NCI-H524 treated with DMSO at 0.1 percent for 48 hours (cell line): ENCODE results near the gene METTL8.
A peak's percentile ranks its signal among the peaks of the same experiment; 100 is the strongest.
"Not testable (repeated sequence)": the region's sequence is repeated elsewhere in the genome, so short reads cannot be mapped to it uniquely, and the experiment has no call there.

ENCODE experiments used
- DNase-seq: peaks from one replicate; lab custom pipeline; 2025; lab: John Stamatoyannopoulos, UW

The METTL8 gene

GRCh38 chr2:171430516-171431410 lies 3.0 kb downstream of the METTL8 start:
- no peak for DNase-seq

- not testable (repeated sequence) for DNase-seq
Measured at GRCh38 chr2:171422710-171423495, 10.9 kb downstream of the METTL8 start.

- DNase-seq: no peak
Measured at GRCh38 chr2:171420728-171421563, 12.8 kb downstream of the METTL8 start.

GRCh38 chr2:171419333-171419732 lies 14.5 kb downstream of the METTL8 start:
- no peak for DNase-seq

- peak; percentile 97 for DNase-seq
Measured at GRCh38 chr2:171416009-171416926, 17.5 kb downstream of the METTL8 start.

GRCh38 chr2:171414645-171415044 lies 19.1 kb downstream of the METTL8 start:
- not testable (repeated sequence) for DNase-seq

GRCh38 chr2:171412571-171413175 lies 21.1 kb downstream of the METTL8 start:
- no peak for DNase-seq

GRCh38 chr2:171411791-171412483 lies 21.9 kb downstream of the METTL8 start:
- peak; percentile 59 for DNase-seq

GRCh38 chr2:171411214-171411613 lies 22.6 kb downstream of the METTL8 start:
- no peak for DNase-seq

- no peak for DNase-seq
Measured at GRCh38 chr2:171410624-171411023, 23.2 kb downstream of the METTL8 start.

GRCh38 chr2:171410101-171410500 lies 23.7 kb downstream of the METTL8 start:
- DNase-seq: no peak

- no peak for DNase-seq
Measured at GRCh38 chr2:171409436-171409971, 24.3 kb downstream of the METTL8 start.

GRCh38 chr2:171407676-171408044 lies 26.1 kb downstream of the METTL8 start:
- no peak for DNase-seq

GRCh38 chr2:171407030-171407675 lies 26.6 kb downstream of the METTL8 start:
- DNase-seq: no peak

- no peak for DNase-seq
Measured at GRCh38 chr2:171406044-171406443, 27.7 kb downstream of the METTL8 start.

GRCh38 chr2:171405546-171405945 lies 28.2 kb downstream of the METTL8 start:
- DNase-seq: no peak

- DNase-seq: no peak
Measured at GRCh38 chr2:171404719-171405118, 29.1 kb downstream of the METTL8 start.

GRCh38 chr2:171404261-171404660 lies 29.5 kb downstream of the METTL8 start:
- no peak for DNase-seq

- no peak for DNase-seq
Measured at GRCh38 chr2:171402906-171403580, 30.7 kb downstream of the METTL8 start.
